Stromal cell of bone marrow (primary cell): ENCODE measurements around the gene RCAN1.
A peak's percentile ranks its signal among the peaks of the same experiment; 100 is the strongest.

Source experiments
- DNase-seq: peaks from one replicate; pipeline ENCODE4 v3.0.0-alpha.2; 2012; ENCODE audit warnings: low read depth

The RCAN1 gene

GRCh38 chr21:34537838-34538237, 77.1 kb downstream of the RCAN1 start:
- no peak for DNase-seq

- no peak for DNase-seq
Observed at GRCh38 chr21:34536820-34537219, 78.1 kb downstream of the RCAN1 start.

- DNase-seq, result no peak
Observed at GRCh38 chr21:34536311-34536710, 78.6 kb downstream of the RCAN1 start.

- DNase-seq, result no peak
Observed at GRCh38 chr21:34535886-34536285, 79.0 kb downstream of the RCAN1 start.

- DNase-seq, result no peak
Observed at GRCh38 chr21:34534522-34534921, 80.4 kb downstream of the RCAN1 start.

- DNase-seq, result no peak
Observed at GRCh38 chr21:34533938-34534337, 81.0 kb downstream of the RCAN1 start.

- DNase-seq, result no peak
Observed at GRCh38 chr21:34531399-34531798, 83.5 kb downstream of the RCAN1 start.

GRCh38 chr21:34530261-34530660, 84.7 kb downstream of the RCAN1 start:
- peak; percentile 77 for DNase-seq

- DNase-seq, result peak; percentile 54
Observed at GRCh38 chr21:34528131-34528561, 86.8 kb downstream of the RCAN1 start.

GRCh38 chr21:34526618-34527290, 88.2 kb downstream of the RCAN1 start:
- peak; percentile 100 for DNase-seq

- no peak for DNase-seq
Observed at GRCh38 chr21:34526241-34526617, 88.7 kb downstream of the RCAN1 start.

- DNase-seq, result peak; percentile 63
Observed at GRCh38 chr21:34524646-34525601, 90.0 kb downstream of the RCAN1 start.

GRCh38 chr21:34523019-34523555, 91.8 kb downstream of the RCAN1 start:
- no peak for DNase-seq

- DNase-seq, result no peak
Observed at GRCh38 chr21:34522284-34522683, 92.6 kb downstream of the RCAN1 start.

GRCh38 chr21:34521561-34521960, 93.4 kb downstream of the RCAN1 start:
- DNase-seq, result no peak

- no peak for DNase-seq
Observed at GRCh38 chr21:34520764-34521508, 94.0 kb downstream of the RCAN1 start.

GRCh38 chr21:34520281-34520680, 94.6 kb downstream of the RCAN1 start:
- no peak for DNase-seq

- DNase-seq, result no peak
Observed at GRCh38 chr21:34519694-34520093, 95.2 kb downstream of the RCAN1 start.

GRCh38 chr21:34519016-34519415, 95.9 kb downstream of the RCAN1 start:
- no peak for DNase-seq

GRCh38 chr21:34518301-34518700, 96.6 kb downstream of the RCAN1 start:
- no peak for DNase-seq

GRCh38 chr21:34517491-34518245, 97.2 kb downstream of the RCAN1 start:
- DNase-seq, result no peak
